ENCODE data around the gene C1orf35.

C1orf35 gene

DNA sequence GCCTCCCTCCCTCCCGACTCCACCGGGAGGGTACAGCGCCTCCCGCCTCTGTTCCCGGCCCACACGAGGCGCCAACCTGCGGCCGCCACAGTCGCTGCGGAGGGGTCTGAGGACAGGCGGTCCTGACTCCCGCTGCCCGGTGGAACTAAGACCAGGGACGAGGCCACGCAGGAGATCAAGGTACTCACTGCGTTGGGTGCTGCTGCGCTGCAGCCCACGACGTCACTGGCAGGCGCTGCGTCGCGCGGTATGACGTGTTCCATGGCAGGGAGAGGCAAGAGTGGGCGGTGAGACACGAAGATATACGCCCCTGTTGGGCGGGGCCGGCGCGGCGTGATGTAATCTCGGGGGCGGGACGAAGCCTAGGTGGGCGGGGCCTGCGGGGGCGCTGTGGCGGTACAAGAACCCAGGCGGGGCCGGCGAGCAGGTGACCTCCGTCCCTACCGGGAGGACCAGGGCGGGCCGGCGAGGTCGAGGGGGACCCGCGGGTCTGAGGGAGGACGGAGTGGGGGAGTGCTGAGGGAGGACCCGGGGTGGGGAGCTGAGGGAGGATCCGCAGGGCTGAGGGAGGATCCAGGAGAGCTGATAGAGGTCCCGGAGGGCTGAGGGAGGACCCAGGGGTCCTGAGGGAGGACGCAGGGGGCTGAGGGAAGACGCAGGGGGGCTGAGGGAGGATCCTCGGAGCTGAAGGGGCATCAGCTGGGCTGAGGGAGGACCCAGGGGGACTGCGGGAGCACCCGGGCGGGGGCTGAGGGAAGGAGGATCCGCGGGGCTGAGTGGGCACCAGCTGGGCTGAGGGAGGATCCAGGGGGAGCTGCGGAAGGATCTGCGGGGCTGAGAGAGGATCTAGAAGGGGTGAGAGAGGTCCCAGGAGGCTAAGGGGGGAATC, 6.2 kb upstream of the C1orf35 start, which contains the start of gene MRPL55:
MRPL55 (minus strand) TSS at position 227 of the 889 bp plus-strand sequence. CDS start 1,039 bp downstream, outside the sequence.
- DNase-seq = peak; percentile 98

GRCh38 chr1:228108742-228109072, 5.6 kb upstream of the C1orf35 start:
- DNase-seq = no peak

GRCh38 chr1:228108055-228108690, 5.0 kb upstream of the C1orf35 start:
- no peak for DNase-seq

DNA sequence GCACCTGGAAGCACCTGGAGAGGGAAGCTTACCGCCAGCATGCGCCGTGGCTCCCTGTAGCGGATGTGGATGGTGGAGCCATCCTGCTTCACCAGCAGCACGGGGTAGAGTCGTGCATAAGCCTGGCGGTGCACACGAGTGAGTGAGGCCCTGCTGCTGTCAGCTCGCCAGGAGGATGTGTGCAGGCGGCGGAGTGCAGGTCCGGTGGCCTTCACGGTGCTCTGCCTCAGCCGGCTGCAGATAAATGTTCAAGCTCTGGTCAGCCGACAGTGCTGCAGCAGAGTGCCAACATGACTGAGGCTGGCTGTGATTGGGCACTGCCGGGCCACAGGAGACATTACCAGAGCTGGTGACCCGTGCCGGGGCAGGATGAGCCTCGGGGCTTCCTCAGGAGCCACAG, 4.5 kb upstream of the C1orf35 start:
- no peak for DNase-seq

GRCh38 chr1:228106800-228107054, 3.6 kb upstream of the C1orf35 start:
- no peak for DNase-seq

DNA sequence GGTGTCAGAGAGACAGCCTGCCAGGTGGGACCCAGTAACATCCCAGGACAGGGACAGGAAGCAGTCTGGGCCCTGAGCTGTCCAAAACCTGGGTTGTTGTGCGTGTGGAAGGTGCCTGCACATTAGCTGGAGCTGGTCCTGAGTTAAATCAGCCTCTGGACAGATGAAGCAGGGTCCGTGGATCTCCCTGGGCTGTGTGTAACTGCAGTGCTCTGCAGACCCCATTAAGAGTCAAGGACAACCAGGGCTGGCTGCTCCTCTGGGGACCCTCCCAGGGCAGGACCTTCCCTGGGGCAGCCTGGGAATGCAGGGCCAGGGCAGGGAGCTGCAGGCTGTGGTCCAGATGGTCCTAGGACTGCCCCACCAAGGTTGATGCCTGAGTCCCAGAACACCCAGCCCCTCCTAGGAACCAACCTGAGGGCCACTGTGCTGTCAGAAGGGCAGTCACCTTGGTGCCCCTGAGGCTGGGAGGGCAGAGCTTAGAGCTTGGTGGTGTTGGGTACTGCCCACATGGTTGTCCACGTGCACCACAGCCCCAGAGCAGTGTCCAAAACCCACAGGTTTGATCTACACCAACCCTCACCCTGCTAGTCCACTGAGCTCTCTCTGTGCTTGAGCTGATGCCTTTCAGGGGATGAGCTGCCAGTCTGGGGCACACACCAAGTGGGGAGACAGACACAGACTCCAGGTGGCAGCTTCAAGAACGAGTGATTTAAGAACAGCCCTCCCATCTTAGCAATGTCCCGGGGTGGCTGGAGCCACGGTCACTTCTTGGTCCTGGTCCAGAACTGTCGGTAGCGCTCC, 3.1 kb upstream of the C1orf35 start:
- DNase-seq = no peak

DNA sequence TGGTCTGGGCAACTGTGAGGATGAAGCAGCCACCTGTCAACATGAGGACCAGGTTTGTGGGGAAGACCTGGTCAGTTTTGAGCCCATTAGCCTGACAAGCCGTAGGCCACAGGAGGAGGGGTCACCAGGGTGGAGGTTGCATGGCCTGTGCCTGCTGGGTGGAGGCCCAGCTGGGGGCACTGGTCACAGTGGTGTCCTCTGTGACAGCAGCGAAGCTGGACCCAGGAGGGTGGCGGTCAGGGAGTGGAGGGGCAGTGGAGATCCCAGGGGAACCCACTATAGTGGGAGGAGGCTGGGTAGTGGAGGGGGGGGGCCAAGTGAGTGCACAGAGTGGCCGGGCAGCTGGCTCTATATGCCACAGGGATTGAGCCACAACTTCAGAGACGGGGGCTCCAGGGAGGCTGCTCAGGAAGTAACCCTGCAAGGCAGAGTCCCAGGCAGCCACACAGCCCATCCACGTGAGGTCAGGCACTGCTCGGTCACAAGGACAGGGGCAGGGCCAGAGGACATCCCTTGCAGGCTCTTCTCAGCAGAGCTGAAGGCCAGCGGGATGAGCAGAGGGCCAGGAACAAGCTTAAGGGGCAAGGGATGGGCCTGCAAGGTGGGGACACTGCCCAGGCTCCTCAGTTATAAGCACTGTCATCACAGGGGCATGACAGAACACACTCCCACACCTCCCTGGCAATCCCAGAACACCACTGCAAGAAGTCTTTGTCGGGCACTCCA, 2.3 kb upstream of the C1orf35 start:
- no peak for DNase-seq

- no peak for DNase-seq
Observed at GRCh38 chr1:228104526-228105269, 1.6 kb upstream of the C1orf35 start.

DNA sequence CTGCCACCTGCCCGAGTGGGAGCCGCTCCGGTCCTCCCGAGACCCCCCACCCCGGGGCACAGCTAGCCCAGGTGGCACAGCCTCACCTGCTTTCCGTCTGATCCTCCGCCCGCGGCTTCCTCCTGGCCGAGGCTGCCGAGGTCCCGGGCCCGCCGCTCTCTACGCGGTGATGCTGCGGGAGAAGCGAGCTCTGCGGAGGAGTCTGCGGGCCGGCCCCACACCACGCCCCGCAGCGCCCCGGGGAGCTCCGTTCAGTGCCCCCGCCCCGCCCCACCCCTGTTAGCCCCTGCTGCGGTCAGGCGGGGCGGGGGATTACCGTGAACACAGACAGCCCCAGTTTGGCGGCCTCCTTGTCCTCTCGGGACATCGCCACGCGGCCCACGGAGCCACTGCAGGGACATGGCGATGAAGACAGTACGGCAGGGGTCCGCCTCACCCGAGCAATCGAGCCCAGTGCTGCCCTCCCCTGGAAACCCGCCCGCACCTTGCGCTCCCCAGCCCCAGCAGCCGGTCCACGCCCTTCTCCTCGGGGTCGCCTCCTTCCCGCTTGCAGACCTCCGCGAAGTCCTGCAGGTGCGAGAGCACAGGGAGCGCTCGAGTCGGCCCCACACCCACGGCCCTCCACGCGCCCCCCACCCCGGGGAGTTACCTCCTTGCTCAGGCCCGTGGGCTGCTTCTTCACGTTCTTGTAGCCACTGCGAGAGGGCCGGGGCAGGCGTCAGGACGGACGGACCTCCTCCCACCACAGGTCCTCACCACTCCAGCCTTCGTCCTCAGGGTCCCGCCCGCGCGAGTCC, 933 bp downstream of the C1orf35 start:
- DNase-seq = peak; percentile 69

- DNase-seq = peak; percentile 42
Observed at GRCh38 chr1:228101614-228101993, 1.5 kb downstream of the C1orf35 start.

GRCh38 chr1:228100822-228101613, 2.1 kb downstream of the C1orf35 start:
- DNase-seq = no peak

DNA sequence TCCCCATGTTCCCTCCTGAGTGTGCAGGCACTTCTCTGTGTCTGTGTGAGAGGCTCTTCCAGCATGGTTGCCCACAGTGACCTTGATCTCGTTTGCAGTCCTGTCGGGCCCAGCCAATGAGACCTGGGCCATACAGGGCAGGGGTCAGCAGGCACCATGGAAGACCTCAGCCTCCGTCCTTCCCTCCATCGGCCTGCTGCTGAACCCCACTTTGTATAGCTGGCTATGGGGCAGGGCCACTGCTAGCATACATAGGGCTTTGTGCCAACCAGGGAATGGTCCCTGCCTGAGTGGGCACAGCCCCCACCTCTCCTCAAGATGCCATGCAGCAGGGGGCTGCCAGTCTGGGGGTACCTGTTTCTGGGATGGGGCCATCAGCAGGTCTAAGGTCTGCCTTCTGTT, 3.8 kb downstream of the C1orf35 start:
- DNase-seq = no peak

- DNase-seq = no peak
Observed at GRCh38 chr1:228098323-228098931, 4.7 kb downstream of the C1orf35 start.

DNA sequence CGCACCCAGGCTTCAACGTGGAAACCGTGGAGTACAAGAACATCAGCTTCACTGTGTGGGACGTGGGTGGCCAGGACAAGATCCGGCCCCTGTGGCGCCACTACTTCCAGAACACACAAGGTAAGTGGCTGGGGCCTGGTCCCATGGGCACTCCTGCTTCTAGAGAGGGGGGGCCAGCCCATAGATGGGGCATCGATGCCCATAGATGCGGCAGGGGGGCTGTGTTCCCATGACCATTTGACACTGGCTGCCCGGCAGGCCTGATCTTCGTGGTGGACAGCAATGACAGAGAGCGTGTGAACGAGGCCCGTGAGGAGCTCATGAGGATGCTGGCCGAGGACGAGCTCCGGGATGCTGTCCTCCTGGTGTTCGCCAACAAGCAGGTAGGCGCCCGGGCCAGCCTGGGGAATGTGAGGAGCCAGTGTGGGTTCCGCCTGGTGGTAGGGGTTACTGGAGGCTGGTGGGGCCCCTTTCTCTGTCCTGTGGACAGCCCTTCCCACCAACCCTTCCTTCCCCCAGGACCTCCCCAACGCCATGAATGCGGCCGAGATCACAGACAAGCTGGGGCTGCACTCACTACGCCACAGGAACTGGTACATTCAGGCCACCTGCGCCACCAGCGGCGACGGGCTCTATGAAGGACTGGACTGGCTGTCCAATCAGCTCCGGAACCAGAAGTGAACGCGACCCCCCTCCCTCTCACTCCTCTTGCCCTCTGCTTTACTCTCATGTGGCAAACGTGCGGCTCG, 5.6 kb downstream of the C1orf35 start:
- DNase-seq = no peak

- DNase-seq = no peak
Observed at GRCh38 chr1:228096416-228097332, 6.5 kb downstream of the C1orf35 start.

- no peak for DNase-seq
Observed at GRCh38 chr1:228095938-228096337, 7.2 kb downstream of the C1orf35 start.

GRCh38 chr1:228095161-228095560, 8.0 kb downstream of the C1orf35 start:
- DNase-seq = no peak

- DNase-seq = no peak
Observed at GRCh38 chr1:228094432-228095016, 8.6 kb downstream of the C1orf35 start.
